A549 (cell line): ENCODE results near the gene IRF9. TPM values are rescaled to one million over a fixed set of nuclear protein-coding genes. Genes with fewer than 3 reads are reported as not detected.

Experiments
- ATAC-seq, 2 experiments: fragments of 200-7000 bp in 1 of 2; fragments of >200 bp in 1 of 2; cut with Nextera tagmentation in 1 of 2; cut with Tn5 transposase in 1 of 2; 3 replicates each; pipeline versions ENCODE4 v1.8.0 to v1.9.1; 2018 to 2020; ENCODE audit warnings: mild to moderate bottlenecking in 1 of 2, moderate library complexity in 1 of 2
- CTCF ChIA-PET: fragments of 300-600 bp; sonication (Branson Sonifier 250); formaldehyde crosslinking; extraction: SDS; loops from one replicate; lab custom pipeline; 2021; ENCODE audit warnings: antibody characterized with exemption, inconsistent platforms; lab: Yijun Ruan, JAX
- POLR2A ChIA-PET: fragments of 350-600 bp; formaldehyde crosslinking; extraction: SDS; loops from one replicate; lab custom pipeline; 2021; ENCODE audit warnings: antibody characterized with exemption, inconsistent platforms; lab: Yijun Ruan, JAX
- DNase-seq, 2 experiments: peaks; one replicate each; pipeline versions ENCODE4 v3.0.0 to v3.0.0-alpha.2; 2011 to 2016; ENCODE audit warnings: low read depth in 1 of 2, low spot score in 1 of 2
- FAIRE-seq: peaks from 2 replicates; lab custom pipeline; 2011; peaks lifted over from hg19 to GRCh38; lab: Jason Lieb, UNC
- H3K27ac ChIP-seq, 2 experiments: fragments of >200 bp; sonication (Bioruptor Twin); formaldehyde crosslinking; 3 replicates each; pipeline ENCODE4 v1.5.1; 2016 to 2017
- H3K4me1 ChIP-seq: fragments of >200 bp; sonication (Bioruptor Twin); formaldehyde crosslinking; 3 replicates; pipeline ENCODE4 v1.6.1; 2016
- H3K4me2 ChIP-seq: fragments of >200 bp; sonication (Bioruptor Twin); formaldehyde crosslinking; 3 replicates; pipeline ENCODE4 v1.6.1; 2016
- H3K4me3 ChIP-seq: fragments of >200 bp; sonication (Bioruptor Twin); formaldehyde crosslinking; 3 replicates; pipeline ENCODE4 v1.5.1; 2016
- H3K9me3 ChIP-seq: fragments of >200 bp; sonication (Bioruptor Twin); formaldehyde crosslinking; 3 replicates; pipeline ENCODE4 v1.6.1; 2016
- BCL3 ChIP-seq: fragments of >200 bp; sonication (Bioruptor Twin); formaldehyde crosslinking; IDR thresholded peaks from 3 replicates; pipeline ENCODE4 v1.6.1; 2016
- CBX2 ChIP-seq: fragments of 200-600 bp; sonication (generic); IDR thresholded peaks from 2 replicates; pipeline ENCODE4 v1.6.1; 2016; ENCODE audit warnings: low read depth, mild to moderate bottlenecking, borderline replicate concordance
- CHD4 ChIP-seq: fragments of 200-600 bp; sonication (generic); IDR thresholded peaks from 2 replicates; pipeline ENCODE4 v1.6.1; 2016; ENCODE audit warnings: antibody characterized with exemption, mild to moderate bottlenecking, borderline replicate concordance
- CTCF ChIP-seq: fragments of >200 bp; sonication (Bioruptor Twin); formaldehyde crosslinking; IDR thresholded peaks from 3 replicates; pipeline ENCODE4 v1.5.1; 2016
- ESRRA ChIP-seq: fragments of 150-350 bp; IDR thresholded peaks from 2 replicates; pipeline ENCODE4 v1.6.1; 2014; ENCODE audit warnings: mild to moderate bottlenecking, low read length, borderline replicate concordance
- FOSB ChIP-seq: fragments of 250-450 bp; sonication (Bioruptor Pico); IDR thresholded peaks from 2 replicates; pipeline ENCODE4 v1.5.0; 2020; ENCODE audit warnings: mild to moderate bottlenecking, moderate library complexity
- HDAC2 ChIP-seq: fragments of 200-600 bp; sonication (generic); IDR thresholded peaks from 2 replicates; pipeline ENCODE4 v1.6.1; 2016
- JUN ChIP-seq, 2 experiments: fragments of >200 bp; sonication (Bioruptor Twin); formaldehyde crosslinking; IDR thresholded peaks; 2 replicates in 1 of 2; 3 replicates in 1 of 2; pipeline ENCODE4 v1.6.1; 2016 to 2017
- KDM5A ChIP-seq: fragments of 200-600 bp; sonication (generic); IDR thresholded peaks from 2 replicates; pipeline ENCODE4 v1.6.1; 2016; ENCODE audit warnings: antibody characterized with exemption, mild to moderate bottlenecking
- MYC ChIP-seq: IDR thresholded peaks from 2 replicates; pipeline ENCODE4 v1.6.1; 2012; ENCODE audit warnings: mild to moderate bottlenecking, inconsistent platforms, low read length, improper control_type of control experiment, borderline replicate concordance
- PHF8 ChIP-seq: fragments of 200-600 bp; sonication (generic); IDR thresholded peaks from 2 replicates; pipeline ENCODE4 v1.6.1; 2016; ENCODE audit warnings: low read depth, mild to moderate bottlenecking, antibody characterized with exemption, moderate library complexity, borderline replicate concordance
- RFX5 ChIP-seq: fragments of 450-650 bp; IDR thresholded peaks from 2 replicates; pipeline ENCODE4 v1.7.1; 2014; ENCODE audit warnings: antibody characterized with exemption, mild to moderate bottlenecking, moderate library complexity
- RNF2 ChIP-seq: fragments of 200-600 bp; sonication (generic); IDR thresholded peaks from 2 replicates; pipeline ENCODE4 v1.6.1; 2016; ENCODE audit warnings: low read depth, mild to moderate bottlenecking, antibody characterized with exemption, moderate library complexity, borderline replicate concordance
- SREBF2 ChIP-seq: fragments of 450-650 bp; IDR thresholded peaks from 2 replicates; pipeline ENCODE4 v1.6.1; 2014; ENCODE audit warnings: mild to moderate bottlenecking, moderate library complexity
- TP53 ChIP-seq: fragments of 250-450 bp; sonication (Bioruptor Pico); IDR thresholded peaks from 2 replicates; pipeline ENCODE4 v1.5.0; 2021; ENCODE audit warnings: mild to moderate bottlenecking, moderate library complexity
- ZC3H11A ChIP-seq: fragments of 450-650 bp; IDR thresholded peaks from 2 replicates; pipeline ENCODE4 v1.6.1; 2014; ENCODE audit warnings: antibody characterized with exemption, mild to moderate bottlenecking
- ZNF302 ChIP-seq: fragments of 250-450 bp; sonication (Bioruptor Pico); IDR thresholded peaks from 2 replicates; pipeline ENCODE4 v1.9.0; 2021; ENCODE audit warnings: inconsistent platforms, mild to moderate bottlenecking, moderate library complexity
- WGBS: methylation state at CpG from one replicate; pipeline ENCODE4 v1.1.6; 2017; ENCODE audit errors: missing lambda C conversion rate; 5-methylcytosine and 5-hydroxymethylcytosine counted together
- polyA plus RNA-seq, 4 experiments: library from polyadenylated mRNA; depleted of rRNA in 3 of 4; stranded (reverse); fragments of >200 nt; fragmentation: RNase III in 1 of 4; extraction: RNeasy Plus Mini Kit Qiagen cat#74134 plus additional on column Dnase treatment in 1 of 4; gene quantifications; 2 replicates in 3 of 4; 3 replicates in 1 of 4; pipeline ENCODE4 v1.2.3, GENCODE V29; 2011 to 2017

IRF9 gene
- polyA plus RNA-seq, 2 of the 4 experiments (the other 2 are of a cell fraction) = 19.0 to 23.1 TPM

GRCh38 chr14:24132976-24133375, 28.1 kb upstream of the IRF9 start (continued):
- TF ChIP-seq CHD4 (no peak), MYC (no peak), BCL3 (no peak), RFX5 (no peak), CBX2 (no peak)
- TF ChIP-seq, all 56 proteins: peak for 0

GRCh38 chr14:24133735-24134134, 27.3 kb upstream of the IRF9 start:
- TF ChIP-seq CTCF = no peak
- TF ChIP-seq ESRRA = no peak
- TF ChIP-seq JUN (IDR thresholded peaks at IDR 0.05) = no peak
- no peak for TF ChIP-seq RNF2
- no peak for TF ChIP-seq TP53 (CRISPR knock-in tag)
- TF ChIP-seq BCL3 = no peak
- TF ChIP-seq HDAC2 = no peak
- no peak for TF ChIP-seq ZNF302
- no peak for TF ChIP-seq SREBF2
- TF ChIP-seq KDM5A = no peak
- no peak for TF ChIP-seq FOSB (CRISPR knock-in tag)
- FAIRE-seq = no peak
- peaks cover 20% of the 10 kb centered on the region; the same call in 2 of the 3 replicates for H3K4me1 ChIP-seq
- 92% methylated on average over 1 of the region's 1 CpG for WGBS
- no peak overlapping the region for H3K4me3 ChIP-seq
- ChIA-PET POLR2A (interaction anchor here (1.7 to 5.2 kb wide), 2 partner anchors 8 to 19 kb away, joined by 4 to 48 read pairs; partner anchors contain the start of genes DCAF11, EMC9 and NRL), CTCF (interaction anchor here (0.6 to 2.4 kb wide), 9 partner anchors 14 to 575 kb away, joined by 3 to 13 read pairs (median 4); partner anchors contain the start of gene IRF9)
- DNase-seq = no peak
- H3K4me2 ChIP-seq = no peak overlapping the region
- no peak for ATAC-seq
- no peak overlapping the region for H3K27ac ChIP-seq
- no peaks in the 10 kb centered on the region for H3K9me3 ChIP-seq

GRCh38 chr14:24135584-24135833, 25.6 kb upstream of the IRF9 start:
- Histone ChIP-seq H3K27ac (peak overlapping the region; percentile 96 to 98), H3K4me1 (peaks cover 32% of the 10 kb centered on the region), H3K9me3 (no peaks in the 10 kb centered on the region)
- TF ChIP-seq ZC3H11A (no peak), PHF8 (peak; percentile 11; the same call in 1 of the 2 replicates)
- TF ChIP-seq, all 56 proteins: peak for 1
- ATAC-seq (no peak; a peak in 1 of 6 replicates), FAIRE-seq (no peak), DNase-seq (no peak)
- H3K4me3 ChIP-seq = peak overlapping the region; percentile 88
- ChIA-PET POLR2A (interaction anchor here (1.0 to 5.2 kb wide), 10 partner anchors 9 to 135 kb away, joined by 3 to 48 read pairs (median 6); partner anchors contain the start of genes CHMP4A, DCAF11, IRF9 and NRL), CTCF (interaction anchor here (0.5 to 5.4 kb wide), 13 partner anchors 9 to 82 kb away, joined by 3 to 47 read pairs (median 4); partner anchors contain the start of genes IRF9 and RNF31)
- peak overlapping the region; percentile 98 for H3K4me2 ChIP-seq
- WGBS = 22% methylated on average over 9 of the region's 9 CpGs
